ENCODE data around the gene SNAPC2. TPM values are rescaled to one million over a fixed set of nuclear protein-coding genes. Genes with fewer than 3 reads are reported as not detected.
A peak's percentile ranks its signal among the peaks of the same experiment; 100 is the strongest.

Gene SNAPC2
- total and polyA plus RNA-seq, 2 of the 13 experiments (the other 11 are each of a cell fraction or from before 2014, with no cell fraction given), result 10.2 to 12.7 TPM

GRCh38 chr19:7903244-7904073, 16.7 kb upstream of the SNAPC2 start, which contains the start of gene MAP2K7 (continued):
- TF ChIP-seq ZBED4 (CRISPR knock-in tag; IDR thresholded peaks at IDR 0.05; ENCODE audit: borderline replicate concordance) (peak; percentile 49; the same call in 1 of the 2 replicates), ZNF547 (CRISPR knock-in tag; IDR thresholded peaks at IDR 0.05) (peak; percentile 98), FOXK1 (CRISPR knock-in tag; IDR thresholded peaks at IDR 0.05; ENCODE audit: borderline replicate concordance, low read depth) (peak; percentile 59; the same call in 1 of the 2 replicates), POLR2AphosphoS5 (IDR thresholded peaks at IDR 0.05; ENCODE audit: low read depth, low read length) (peak; percentile 98), DRAP1 (CRISPR knock-in tag; IDR thresholded peaks at IDR 0.05) (peak; percentile 86), GPN1 (CRISPR knock-in tag; IDR thresholded peaks at IDR 0.05; ENCODE audit: borderline replicate concordance) (no peak; the same call in 1 of the 2 replicates), NRL (CRISPR knock-in tag; IDR thresholded peaks at IDR 0.05; ENCODE audit: borderline replicate concordance) (peak; percentile 92; the same call in 1 of the 2 replicates)
